Prostate gland (tissue), 2 donors: ENCODE results near the gene NUBP2. TPM values are rescaled to one million over a fixed set of nuclear protein-coding genes. Genes with fewer than 3 reads are reported as not detected.

ENCODE experiments used
- DNase-seq: peaks from one replicate; pipeline ENCODE4 v3.0.0-alpha.2; 2019; ENCODE audit warnings: low spot score
- H3K27ac ChIP-seq, 2 donors: fragments of 200-600 bp; sonication (generic); 2 replicates each; pipeline ENCODE4 v1.5.1; 2017 to 2019
- H3K27me3 ChIP-seq: fragments of 200-600 bp; sonication (generic); replicated peaks from 2 replicates; pipeline ENCODE4 v1.5.1; 2019; ENCODE audit not compliant: insufficient read depth
- H3K36me3 ChIP-seq, 2 donors: fragments of 200-600 bp; sonication (generic); 1 replicate in 1 of 2; 2 replicates in 1 of 2; pipeline versions ENCODE4 v1.5.1 to v1.8.1; 2017 to 2019
- H3K4me1 ChIP-seq: fragments of 200-600 bp; sonication (generic); replicated peaks from 2 replicates; pipeline ENCODE4 v1.5.1; 2019
- H3K4me3 ChIP-seq, 2 donors: fragments of 200-600 bp; sonication (generic); 2 replicates each; pipeline ENCODE4 v1.5.1; 2017 to 2019
- H3K9me3 ChIP-seq: fragments of 200-600 bp; sonication (generic); 2 replicates; pipeline ENCODE4 v1.5.1; 2017
- POLR2A ChIP-seq: fragments of 450-650 bp; IDR thresholded peaks from one replicate; pipeline ENCODE4 v1.6.1; 2016; ENCODE audit warnings: antibody characterized with exemption, mild to moderate bottlenecking
- POLR2AphosphoS5 ChIP-seq: sonication (generic); formaldehyde crosslinking; IDR thresholded peaks from one replicate; pipeline ENCODE4 v1.6.1; 2017; ENCODE audit warnings: antibody characterized with exemption
- WGBS: methylation state at CpG from one replicate; pipeline ENCODE4 v1.1.5; 2018; 5-methylcytosine and 5-hydroxymethylcytosine counted together
- intact Hi-C: fragments of 100-400 bp; cut with DNase I; formaldehyde crosslinking; loops from one replicate; pipeline ENCODE4 v1.14.2; 2022
- total RNA-seq, 2 donors: library from RNA; depleted of rRNA; stranded (reverse); fragments of >200 nt; gene quantifications; one replicate each; pipeline ENCODE4 v1.1.0, GENCODE V29; 2016
- TF ChIP-seq, protein P1 (sequence below), 4 experiments: fragments of 200-600 bp in 2 of 4; fragments of 450-650 bp in 2 of 4; sonication (generic) in 2 of 4; IDR thresholded peaks; 1 replicate in 3 of 4; 2 replicates in 1 of 4; pipeline ENCODE4 v1.5.1; 2016 to 2019; ENCODE audit warnings: antibody characterized with exemption in 4 of 4, mild to moderate bottlenecking in 2 of 4, moderate library complexity in 2 of 4

Gene NUBP2
- total RNA-seq, 2 donors from 2014 or later: 98.4 to 233 TPM

DNA sequence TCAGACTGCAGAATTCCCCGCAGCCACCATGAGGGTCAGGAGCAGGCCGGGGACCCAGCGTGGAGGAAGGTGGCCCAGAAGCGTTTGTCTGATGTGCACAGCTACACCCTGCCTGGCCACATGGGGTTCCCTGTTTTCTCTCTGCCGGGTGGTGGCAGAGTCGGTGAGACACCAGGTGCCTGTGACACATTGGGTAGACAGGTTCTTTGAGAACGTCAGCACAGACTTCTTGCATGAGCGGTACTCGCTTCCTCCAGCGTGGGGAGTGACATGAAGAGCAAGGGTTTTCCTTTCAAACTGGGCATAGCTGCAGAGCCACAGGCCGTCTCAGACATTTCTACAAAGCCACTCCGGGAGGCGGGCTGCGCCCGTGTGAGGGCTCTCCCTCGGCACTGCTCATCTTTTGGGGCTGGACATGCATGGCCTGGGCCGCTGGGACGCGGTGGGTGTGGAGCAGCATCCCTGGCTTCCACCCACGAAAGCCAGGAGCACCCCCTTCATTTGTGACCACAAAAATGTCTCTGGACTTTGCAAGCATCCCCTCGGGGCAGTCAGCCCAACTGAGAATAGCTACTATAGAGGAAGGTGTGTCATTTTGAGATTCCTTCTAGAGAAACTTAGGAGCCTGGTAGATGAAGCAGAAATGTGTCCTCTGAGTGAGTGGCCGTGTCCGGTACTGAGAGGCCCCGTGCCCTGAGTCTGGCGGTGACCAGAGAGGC, 37.4 kb upstream of the NUBP2 start:
- 85% methylated on average over 25 of the region's 25 CpGs for WGBS
- no peaks in the 10 kb centered on the region for H3K27me3 ChIP-seq

DNA sequence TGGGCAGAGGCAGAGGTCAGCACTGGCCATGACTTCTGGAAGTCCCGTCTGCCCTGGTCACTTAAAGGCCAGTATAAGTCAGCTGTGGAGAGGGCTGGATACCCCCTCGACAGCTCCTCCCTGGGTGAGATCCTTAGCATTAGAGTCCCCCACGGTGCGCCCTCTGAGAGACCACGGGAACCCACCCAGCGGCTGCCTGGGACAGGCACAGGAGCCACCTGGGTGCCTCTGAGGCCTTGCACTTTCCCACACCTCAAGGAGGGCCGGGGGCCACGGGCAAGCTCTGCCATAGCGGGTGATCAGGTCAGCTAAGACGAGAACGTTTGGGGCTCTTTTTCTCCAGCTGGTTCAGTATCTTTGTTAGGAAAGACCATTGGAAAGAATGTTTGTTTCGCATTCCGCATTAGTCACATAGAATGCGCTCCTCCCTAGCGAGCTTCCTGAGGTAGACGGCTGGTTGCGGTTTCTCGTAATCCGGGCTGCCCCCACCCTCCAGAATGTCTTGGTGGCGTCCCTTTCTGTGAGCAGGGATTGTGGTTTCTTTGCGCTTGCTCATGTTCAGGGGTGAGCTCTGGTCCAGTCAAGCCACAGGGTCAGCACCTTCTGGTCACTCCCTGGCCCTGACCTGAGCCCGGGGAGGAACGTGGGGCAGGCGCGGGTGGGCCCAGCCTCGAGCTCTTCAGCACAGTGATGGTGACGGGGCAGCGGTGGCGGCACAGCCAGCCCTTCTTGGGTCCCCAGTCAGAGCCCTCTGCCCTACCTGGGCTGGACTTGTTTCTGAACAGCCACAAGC, 36.7 kb upstream of the NUBP2 start:
- no peak overlapping the region for H3K27ac ChIP-seq

More for the DNA sequence above, 37.4 kb upstream of the NUBP2 start:
- Histone ChIP-seq H3K27ac (no peak overlapping the region), H3K9me3 (no peaks in the 10 kb centered on the region), H3K4me1 (no peaks in the 10 kb centered on the region), H3K36me3 (peaks cover 6 to 7% of the 10 kb centered on the region in 2 donors), H3K4me3 (no peak overlapping the region)
- intact Hi-C loops: no loop called here
- no peak for DNase-seq
- TF ChIP-seq, protein P1, sequence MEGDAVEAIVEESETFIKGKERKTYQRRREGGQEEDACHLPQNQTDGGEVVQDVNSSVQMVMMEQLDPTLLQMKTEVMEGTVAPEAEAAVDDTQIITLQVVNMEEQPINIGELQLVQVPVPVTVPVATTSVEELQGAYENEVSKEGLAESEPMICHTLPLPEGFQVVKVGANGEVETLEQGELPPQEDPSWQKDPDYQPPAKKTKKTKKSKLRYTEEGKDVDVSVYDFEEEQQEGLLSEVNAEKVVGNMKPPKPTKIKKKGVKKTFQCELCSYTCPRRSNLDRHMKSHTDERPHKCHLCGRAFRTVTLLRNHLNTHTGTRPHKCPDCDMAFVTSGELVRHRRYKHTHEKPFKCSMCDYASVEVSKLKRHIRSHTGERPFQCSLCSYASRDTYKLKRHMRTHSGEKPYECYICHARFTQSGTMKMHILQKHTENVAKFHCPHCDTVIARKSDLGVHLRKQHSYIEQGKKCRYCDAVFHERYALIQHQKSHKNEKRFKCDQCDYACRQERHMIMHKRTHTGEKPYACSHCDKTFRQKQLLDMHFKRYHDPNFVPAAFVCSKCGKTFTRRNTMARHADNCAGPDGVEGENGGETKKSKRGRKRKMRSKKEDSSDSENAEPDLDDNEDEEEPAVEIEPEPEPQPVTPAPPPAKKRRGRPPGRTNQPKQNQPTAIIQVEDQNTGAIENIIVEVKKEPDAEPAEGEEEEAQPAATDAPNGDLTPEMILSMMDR (IDR thresholded peaks at IDR 0.05): no peak
- TF ChIP-seq POLR2A (no peak), POLR2AphosphoS5 (no peak)

DNA sequence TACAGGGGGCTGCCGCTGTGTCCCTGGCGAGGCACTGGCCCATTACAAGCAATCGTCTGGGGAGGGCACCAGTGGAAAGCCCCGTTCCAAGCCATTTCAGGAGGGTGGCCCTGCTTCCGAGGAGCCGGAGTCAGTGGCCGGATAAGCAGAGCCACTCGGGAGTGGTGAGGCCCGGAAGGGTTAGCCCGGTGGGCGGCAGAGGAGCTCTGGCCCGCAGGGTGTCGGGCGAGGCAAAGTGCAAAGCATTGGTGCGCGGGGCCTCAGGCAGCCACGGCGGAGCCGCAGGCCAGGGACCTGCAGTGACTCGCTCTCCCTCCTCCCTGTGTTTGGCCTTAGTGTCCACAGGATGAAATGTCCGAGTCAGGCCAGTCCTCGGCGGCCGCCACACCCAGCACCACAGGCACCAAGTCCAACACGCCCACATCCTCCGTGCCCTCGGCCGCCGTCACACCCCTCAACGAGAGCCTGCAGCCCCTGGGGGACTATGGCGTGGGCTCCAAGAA, 36.0 kb upstream of the NUBP2 start:
- Histone ChIP-seq H3K9me3 (no peaks in the 10 kb centered on the region), H3K27ac (no peak overlapping the region), H3K36me3 (peaks cover 7 to 10% of the 10 kb centered on the region in 2 donors), H3K27me3 (no peaks in the 10 kb centered on the region), H3K4me3 (no peak overlapping the region), H3K4me1 (no peaks in the 10 kb centered on the region)
- intact Hi-C loops: no loop called here
- TF ChIP-seq, protein P1 (IDR thresholded peaks at IDR 0.05): no peak
- no peak for TF ChIP-seq POLR2AphosphoS5
- no peak for TF ChIP-seq POLR2A
- 91% methylated on average over 21 of the region's 31 CpGs for WGBS
- no peak for DNase-seq

More for the DNA sequence above, 36.7 kb upstream of the NUBP2 start:
- WGBS: 90% methylated on average over 26 of the region's 29 CpGs
- DNase-seq: no peak
- H3K4me1 ChIP-seq: no peaks in the 10 kb centered on the region
- no peaks in the 10 kb centered on the region for H3K27me3 ChIP-seq
- H3K9me3 ChIP-seq: no peaks in the 10 kb centered on the region
- H3K36me3 ChIP-seq: peaks cover 7 to 10% of the 10 kb centered on the region in 2 donors
- TF ChIP-seq, protein P1 (IDR thresholded peaks at IDR 0.05): no peak
- TF ChIP-seq POLR2A (no peak), POLR2AphosphoS5 (no peak)
- no peak overlapping the region for H3K4me3 ChIP-seq
- intact Hi-C loops: no loop called here

DNA sequence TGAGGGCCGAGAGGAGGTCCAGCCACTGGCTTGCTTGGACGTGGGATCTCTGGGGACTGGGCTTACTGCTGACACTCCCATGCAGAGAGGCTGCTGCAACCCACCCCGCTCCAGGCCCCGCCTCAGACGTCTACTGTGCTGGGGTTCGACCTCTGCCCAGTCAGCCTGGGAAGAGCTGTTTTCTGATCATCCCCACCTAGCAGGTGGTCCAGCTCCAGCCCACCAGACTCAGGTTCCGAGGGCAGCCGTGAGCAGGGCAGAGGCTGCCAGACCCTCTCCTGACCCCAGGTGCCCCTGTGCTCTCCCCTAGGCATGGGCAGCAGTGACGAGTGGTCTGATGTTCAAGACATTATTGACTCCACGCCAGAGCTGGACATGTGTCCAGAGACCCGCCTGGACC, 34.8 kb upstream of the NUBP2 start:
- no peak for DNase-seq
- Histone ChIP-seq H3K27me3 (no peaks in the 10 kb centered on the region), H3K27ac (no peak overlapping the region), H3K9me3 (no peaks in the 10 kb centered on the region), H3K4me3 (no peak overlapping the region), H3K36me3 (peaks cover 7 to 10% of the 10 kb centered on the region in 2 donors), H3K4me1 (no peaks in the 10 kb centered on the region)
- intact Hi-C loops: no loop called here
- TF ChIP-seq, protein P1 (IDR thresholded peaks at IDR 0.05): no peak
- no peak for TF ChIP-seq POLR2A
- no peak for TF ChIP-seq POLR2AphosphoS5
- 88% methylated on average over 11 of the region's 11 CpGs for WGBS
